HFF-Myc (cell line): ENCODE measurements around the gene DNAAF1.
A peak's percentile ranks its signal among the peaks of the same experiment; 100 is the strongest.
"Not testable (repeated sequence)": the region's sequence is repeated elsewhere in the genome, so short reads cannot be mapped to it uniquely, and the experiment has no call there.

Experiments used
- DNase-seq: peaks from one replicate; pipeline ENCODE4 v3.0.0-alpha.2; 2011; ENCODE audit warnings: low read depth; ENCODE audit errors: extremely low read depth
- H3K4me3 ChIP-seq: replicated peaks from 2 replicates; pipeline ENCODE4 v1.5.1; 2011; ENCODE audit warnings: low read depth, mild to moderate bottlenecking, control low read depth, low read length
- CTCF ChIP-seq: IDR thresholded peaks from 2 replicates; pipeline ENCODE4 v1.5.1; 2012; ENCODE audit warnings: mild to moderate bottlenecking, low read depth, low read length, control low read depth; ENCODE audit errors: missing control alignments

Gene DNAAF1

GRCh38 chr16:84209989-84210388, 64.9 kb downstream of the DNAAF1 start:
- peak; percentile 36 for TF ChIP-seq CTCF
- no peak overlapping the region for H3K4me3 ChIP-seq
- DNase-seq, result no peak

GRCh38 chr16:84212154-84212553, 67.0 kb downstream of the DNAAF1 start:
- H3K4me3 ChIP-seq, result no peak overlapping the region
- no peak for DNase-seq
- TF ChIP-seq CTCF, result no peak

GRCh38 chr16:84212631-84213030, 67.5 kb downstream of the DNAAF1 start:
- no peak for TF ChIP-seq CTCF
- H3K4me3 ChIP-seq, result no peak overlapping the region
- no peak for DNase-seq

GRCh38 chr16:84214451-84215066, 69.5 kb downstream of the DNAAF1 start:
- no peak overlapping the region for H3K4me3 ChIP-seq
- no peak for TF ChIP-seq CTCF
- DNase-seq, result no peak

- TF ChIP-seq CTCF, result no peak
- DNase-seq, result no peak
- H3K4me3 ChIP-seq, result no peak overlapping the region
These were observed 70.4 kb downstream of the DNAAF1 start for GRCh38 chr16:84215531-84215930.

GRCh38 chr16:84216144-84216543, 71.0 kb downstream of the DNAAF1 start:
- not testable (repeated sequence) for H3K4me3 ChIP-seq, DNase-seq

GRCh38 chr16:84218176-84218823, 73.2 kb downstream of the DNAAF1 start:
- H3K4me3 ChIP-seq, result no peak overlapping the region
- no peak for TF ChIP-seq CTCF
- no peak for DNase-seq
